ENCODE measurements around the gene MAP3K2. TPM values are rescaled to one million over a fixed set of nuclear protein-coding genes. Genes with fewer than 3 reads are reported as not detected.

MAP3K2 gene
- total and polyA plus RNA-seq, 5 donors from 2014 or later: 48.4 to 95.7 (median 50.6) TPM

DNA sequence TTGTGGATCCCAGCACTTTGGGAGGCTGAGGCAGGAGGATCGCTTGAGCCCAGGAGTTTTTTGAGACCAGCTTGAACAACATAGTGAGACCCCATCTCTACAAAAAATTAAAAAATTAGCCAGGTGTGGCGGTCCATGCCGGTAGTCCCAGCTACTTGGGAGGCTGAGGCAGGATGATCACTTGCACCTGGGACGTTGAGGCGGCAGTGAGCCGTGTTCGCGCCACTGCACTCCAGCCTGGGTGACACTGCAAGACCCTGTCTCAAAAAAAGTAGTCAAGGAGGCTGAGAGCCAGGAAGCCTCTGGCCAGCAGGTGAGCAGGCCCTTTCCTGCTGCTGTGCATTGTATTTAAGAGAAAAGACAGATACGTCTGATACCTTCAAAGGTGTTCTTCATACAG is 19.3 kb upstream of the MAP3K2 start:
- Histone ChIP-seq H3K4me3 (ENCODE audit: low read depth, low read length) (peak overlapping the region; percentile 29), H3K36me3 (ENCODE audit: control insufficient read depth, insufficient read depth, low read length) (no peaks in the 10 kb centered on the region), H3K4me1 (ENCODE audit: control insufficient read depth, insufficient read depth, low read length, poor library complexity, severe bottlenecking) (peaks cover 25% of the 10 kb centered on the region), H3K9me3 (ENCODE audit: control insufficient read depth in 2 of 2, low read length in 2 of 2) (no peaks in the 10 kb centered on the region), H3K27ac (ENCODE audit: insufficient read depth, low read length, poor library complexity, severe bottlenecking) (no peak overlapping the region), H3K27me3 (ENCODE audit: control insufficient read depth, insufficient read depth, low read length) (no peaks in the 10 kb centered on the region)
- Mint-ChIP-seq H3K27ac (no peak overlapping the region), H3K27me3 (no peaks in the 10 kb centered on the region), H3K9me3 (no peaks in the 10 kb centered on the region), H3K4me3 (peak overlapping the region; percentile 76 to 91 (median 80)), H3K36me3 (no peaks in the 10 kb centered on the region), H3K4me1 (peaks cover 12 to 24% (median 20%) of the 10 kb centered on the region in 4 donors)
- no peak for DNase-seq
- ATAC-seq (ENCODE audit: low read depth in 2 of 2): no peak

DNA sequence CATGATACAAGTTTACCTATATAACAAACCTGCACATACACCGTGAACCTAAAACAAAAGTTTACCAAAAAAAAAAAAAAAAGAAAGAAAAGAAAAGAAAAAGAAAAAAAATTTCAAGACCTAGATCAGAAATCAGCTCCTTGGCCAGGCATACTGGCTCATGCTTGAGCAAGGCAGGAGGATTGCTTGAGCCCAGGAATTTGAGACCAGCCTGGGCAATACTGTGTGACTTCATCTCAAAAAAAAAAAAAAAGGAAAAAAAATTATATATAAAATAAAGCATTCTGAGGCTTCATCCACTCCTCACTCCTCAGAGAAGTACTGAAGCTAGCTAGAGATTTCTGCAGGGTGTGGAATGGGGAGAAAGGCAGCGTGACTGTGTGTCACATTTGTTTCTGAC is 18.7 kb upstream of the MAP3K2 start:
- H3K4me3 ChIP-seq (ENCODE audit: low read depth, low read length): no peak overlapping the region
- peaks cover 12 to 18% (median 17%) of the 10 kb centered on the region in 4 donors for H3K4me1 Mint-ChIP-seq
- ATAC-seq (ENCODE audit: low read depth in 2 of 2): no peak

DNA sequence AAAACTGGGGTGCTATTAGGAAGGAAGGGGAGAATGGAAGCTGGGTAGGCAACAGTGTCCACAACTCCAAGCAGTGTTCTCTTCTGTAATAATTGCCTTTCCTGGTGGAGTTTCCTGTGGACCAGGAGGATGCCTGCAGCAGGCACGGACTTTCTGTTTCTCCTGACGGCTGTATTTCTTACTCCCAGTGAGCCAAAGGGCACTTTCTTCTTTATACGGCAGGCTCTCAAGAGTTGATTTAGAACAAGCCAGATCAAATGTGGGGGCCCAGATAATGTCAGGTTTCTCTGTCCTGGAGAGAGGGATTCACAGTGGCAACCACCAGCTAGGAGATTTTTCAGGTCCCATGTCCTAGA is 17.5 kb upstream of the MAP3K2 start:
- Mint-ChIP-seq H3K36me3 (no peaks in the 10 kb centered on the region), H3K9me3 (peaks cover 0 to 2% (median 0%) of the 10 kb centered on the region in 7 donors), H3K27me3 (no peaks in the 10 kb centered on the region), H3K4me1 (peaks cover 4 to 8% (median 6%) of the 10 kb centered on the region in 4 donors), H3K27ac (peak overlapping the region in 1 of 3 donors; percentile 43), H3K4me3 (no peak overlapping the region)
- Histone ChIP-seq H3K36me3 (ENCODE audit: control insufficient read depth, insufficient read depth, low read length) (no peaks in the 10 kb centered on the region), H3K27me3 (ENCODE audit: control insufficient read depth, insufficient read depth, low read length) (no peaks in the 10 kb centered on the region), H3K27ac (ENCODE audit: insufficient read depth, low read length, poor library complexity, severe bottlenecking) (no peak overlapping the region), H3K4me1 (ENCODE audit: control insufficient read depth, insufficient read depth, low read length, poor library complexity, severe bottlenecking) (peaks cover 11% of the 10 kb centered on the region), H3K9me3 (ENCODE audit: control insufficient read depth in 2 of 2, low read length in 2 of 2) (no peaks in the 10 kb centered on the region), H3K4me3 (ENCODE audit: low read depth, low read length) (no peak overlapping the region)
- DNase-seq (no peak), ATAC-seq (ENCODE audit: low read depth in 2 of 2) (no peak)

More for the DNA sequence above, 18.7 kb upstream of the MAP3K2 start:
- Histone ChIP-seq H3K27ac (ENCODE audit: insufficient read depth, low read length, poor library complexity, severe bottlenecking) (no peak overlapping the region), H3K36me3 (ENCODE audit: control insufficient read depth, insufficient read depth, low read length) (no peaks in the 10 kb centered on the region), H3K9me3 (ENCODE audit: control insufficient read depth in 2 of 2, low read length in 2 of 2) (no peaks in the 10 kb centered on the region), H3K4me1 (ENCODE audit: control insufficient read depth, insufficient read depth, low read length, poor library complexity, severe bottlenecking) (peaks cover 23% of the 10 kb centered on the region), H3K27me3 (ENCODE audit: control insufficient read depth, insufficient read depth, low read length) (no peaks in the 10 kb centered on the region)
- Mint-ChIP-seq H3K9me3 (no peaks in the 10 kb centered on the region), H3K27me3 (no peaks in the 10 kb centered on the region), H3K36me3 (no peaks in the 10 kb centered on the region), H3K4me3 (peak overlapping the region; percentile 19 to 88 (median 66)), H3K27ac (no peak overlapping the region)
- DNase-seq: no peak

DNA sequence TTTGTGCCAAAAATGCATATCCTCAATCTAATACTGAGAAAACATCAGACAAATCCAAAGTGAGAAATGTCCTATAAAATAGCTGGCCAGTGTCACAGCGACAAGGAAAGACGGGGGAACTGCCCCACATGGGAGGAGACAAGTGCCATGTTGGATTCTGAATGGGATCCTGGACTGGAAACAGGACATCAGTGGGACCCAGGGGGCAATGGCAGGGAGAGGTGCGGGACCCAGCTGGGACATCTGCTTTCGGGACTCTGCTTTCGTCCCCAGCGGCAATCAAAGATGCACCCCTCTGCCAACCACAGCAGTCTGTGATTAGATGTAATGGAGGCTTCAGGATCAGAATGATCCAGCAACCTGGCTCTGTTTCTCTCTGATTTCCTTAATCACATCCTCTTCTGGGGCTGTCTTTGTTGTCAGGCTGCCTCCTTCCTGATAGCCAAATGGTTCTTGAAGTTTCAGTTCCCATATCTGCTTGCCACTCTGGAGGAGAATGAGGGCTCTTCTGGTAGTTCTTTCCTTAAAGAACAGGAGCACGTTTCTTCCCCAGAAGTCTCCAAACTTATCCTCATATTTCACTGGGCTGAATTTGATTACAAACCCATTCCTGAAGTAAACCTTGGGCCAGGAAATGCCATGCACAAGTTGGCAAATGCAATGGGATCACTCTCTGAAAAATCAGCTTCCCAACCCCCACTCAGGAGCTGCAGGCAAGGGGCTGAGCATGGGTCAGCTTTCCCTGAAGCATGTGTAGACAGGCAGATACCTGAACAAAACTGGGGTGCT is 16.9 kb upstream of the MAP3K2 start:
- H3K4me3 ChIP-seq (ENCODE audit: low read depth, low read length): no peak overlapping the region
- Mint-ChIP-seq H3K27ac (no peak overlapping the region), H3K4me1 (peaks cover 2 to 8% (median 5%) of the 10 kb centered on the region in 4 donors), H3K4me3 (no peak overlapping the region), H3K36me3 (no peaks in the 10 kb centered on the region), H3K27me3 (no peaks in the 10 kb centered on the region), H3K9me3 (peaks cover 0 to 2% (median 0%) of the 10 kb centered on the region in 7 donors)
- ATAC-seq (ENCODE audit: low read depth in 2 of 2) (no peak), DNase-seq (no peak)
- no peak overlapping the region for H3K27ac ChIP-seq (ENCODE audit: insufficient read depth, low read length, poor library complexity, severe bottlenecking)
- H3K27me3 ChIP-seq (ENCODE audit: control insufficient read depth, insufficient read depth, low read length): no peaks in the 10 kb centered on the region
- peaks cover 11% of the 10 kb centered on the region for H3K4me1 ChIP-seq (ENCODE audit: control insufficient read depth, insufficient read depth, low read length, poor library complexity, severe bottlenecking)
- H3K9me3 ChIP-seq (ENCODE audit: control insufficient read depth in 2 of 2, low read length in 2 of 2): no peaks in the 10 kb centered on the region
- no peaks in the 10 kb centered on the region for H3K36me3 ChIP-seq (ENCODE audit: control insufficient read depth, insufficient read depth, low read length)

DNA sequence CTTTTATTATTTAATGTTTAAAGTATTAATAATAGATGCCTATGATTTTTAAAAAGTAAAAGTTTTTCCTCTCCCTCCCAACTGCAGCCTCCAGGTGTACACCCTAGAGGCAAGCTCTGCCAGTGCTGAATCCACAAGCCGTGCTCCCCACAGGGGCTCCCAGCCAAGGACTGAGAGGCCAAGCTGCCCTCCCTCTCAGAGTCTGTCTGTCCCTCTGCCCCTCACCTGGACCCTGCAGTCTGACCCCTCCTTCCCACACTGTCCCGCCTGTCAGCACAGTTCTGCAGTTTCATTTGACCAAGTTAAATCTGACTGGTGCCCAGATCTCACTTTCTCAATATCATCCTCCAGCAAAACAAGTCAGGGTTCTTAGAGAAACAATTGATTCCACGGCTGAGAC is 15.7 kb upstream of the MAP3K2 start:
- ATAC-seq (ENCODE audit: low read depth in 2 of 2): no peak
- H3K27me3 ChIP-seq (ENCODE audit: control insufficient read depth, insufficient read depth, low read length): no peaks in the 10 kb centered on the region
- H3K4me1 ChIP-seq (ENCODE audit: control insufficient read depth, insufficient read depth, low read length, poor library complexity, severe bottlenecking): peaks cover 7% of the 10 kb centered on the region
- H3K36me3 Mint-ChIP-seq: no peaks in the 10 kb centered on the region
- peaks cover 0 to 2% (median 0%) of the 10 kb centered on the region in 7 donors for H3K9me3 Mint-ChIP-seq
- no peaks in the 10 kb centered on the region for H3K27me3 Mint-ChIP-seq
- H3K27ac ChIP-seq (ENCODE audit: insufficient read depth, low read length, poor library complexity, severe bottlenecking): no peak overlapping the region
- H3K4me3 Mint-ChIP-seq: no peak overlapping the region
- no peak for DNase-seq
- H3K36me3 ChIP-seq (ENCODE audit: control insufficient read depth, insufficient read depth, low read length): no peaks in the 10 kb centered on the region
- no peak overlapping the region for H3K4me3 ChIP-seq (ENCODE audit: low read depth, low read length)
- no peaks in the 10 kb centered on the region for H3K9me3 ChIP-seq (ENCODE audit: control insufficient read depth in 2 of 2, low read length in 2 of 2)
- H3K27ac Mint-ChIP-seq: no peak overlapping the region
- H3K4me1 Mint-ChIP-seq: peaks cover under 1 to 5% (median 5%) of the 10 kb centered on the region in 4 donors

DNA sequence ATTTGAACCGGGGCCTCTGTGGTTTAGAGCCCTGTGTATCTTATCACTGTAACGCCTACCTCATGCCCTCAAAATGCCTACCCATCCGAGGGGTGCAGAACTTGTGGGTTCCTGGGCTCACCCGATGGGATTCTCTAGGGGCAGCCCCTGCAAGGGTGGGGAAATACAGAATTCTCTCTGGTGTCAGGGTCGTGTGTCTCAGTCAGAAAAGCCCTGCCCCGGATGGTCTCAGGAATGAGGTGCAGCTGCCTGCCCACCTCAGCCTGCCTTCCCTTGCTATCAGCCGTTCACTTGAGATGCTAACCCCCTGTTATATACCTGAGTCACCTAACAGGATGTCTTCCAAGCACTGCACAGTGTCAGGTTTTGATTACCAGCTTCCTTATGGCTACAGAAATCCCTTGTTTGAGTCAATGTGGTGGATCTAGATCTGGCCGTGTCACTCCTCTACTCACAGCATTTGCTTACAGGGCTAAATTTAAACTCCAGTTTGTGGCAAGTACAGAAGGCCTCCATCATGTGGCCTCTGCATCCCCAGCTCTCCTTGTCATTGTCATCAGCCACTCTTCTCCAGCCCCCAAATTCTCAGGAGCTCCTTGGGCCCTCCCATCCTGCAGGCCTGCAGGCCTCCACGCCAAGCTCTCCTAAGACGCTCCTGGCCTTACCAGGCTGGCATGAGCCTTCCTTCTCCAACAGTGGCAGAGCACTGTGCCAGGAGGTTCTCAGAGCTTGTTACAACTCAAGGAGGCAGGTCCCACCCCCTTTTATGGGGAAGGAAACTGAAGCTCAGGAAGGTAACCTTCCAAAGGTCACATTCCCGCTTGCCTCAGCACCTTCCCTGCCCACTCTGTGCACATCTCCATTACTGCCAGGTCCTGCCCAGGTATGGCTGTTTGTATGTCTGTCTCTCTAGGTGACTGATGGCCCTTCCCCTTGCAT is 14.3 kb upstream of the MAP3K2 start:
- no peaks in the 10 kb centered on the region for H3K36me3 Mint-ChIP-seq
- Histone ChIP-seq H3K27me3 (ENCODE audit: control insufficient read depth, insufficient read depth, low read length) (no peaks in the 10 kb centered on the region), H3K4me1 (ENCODE audit: control insufficient read depth, insufficient read depth, low read length, poor library complexity, severe bottlenecking) (no peaks in the 10 kb centered on the region), H3K9me3 (ENCODE audit: control insufficient read depth in 2 of 2, low read length in 2 of 2) (no peaks in the 10 kb centered on the region), H3K4me3 (ENCODE audit: low read depth, low read length) (no peak overlapping the region), H3K27ac (ENCODE audit: insufficient read depth, low read length, poor library complexity, severe bottlenecking) (no peak overlapping the region), H3K36me3 (ENCODE audit: control insufficient read depth, insufficient read depth, low read length) (no peaks in the 10 kb centered on the region)
- ATAC-seq (ENCODE audit: low read depth in 2 of 2): no peak
- H3K4me3 Mint-ChIP-seq: no peak overlapping the region
- no peak for DNase-seq
- peaks cover 5 to 10% (median 5%) of the 10 kb centered on the region in 4 donors for H3K4me1 Mint-ChIP-seq
- no peaks in the 10 kb centered on the region for H3K27me3 Mint-ChIP-seq
- peaks cover 0 to 2% (median 0%) of the 10 kb centered on the region in 7 donors for H3K9me3 Mint-ChIP-seq
- peak overlapping the region in 2 of 3 donors; percentile 2 to 63 for H3K27ac Mint-ChIP-seq

DNA sequence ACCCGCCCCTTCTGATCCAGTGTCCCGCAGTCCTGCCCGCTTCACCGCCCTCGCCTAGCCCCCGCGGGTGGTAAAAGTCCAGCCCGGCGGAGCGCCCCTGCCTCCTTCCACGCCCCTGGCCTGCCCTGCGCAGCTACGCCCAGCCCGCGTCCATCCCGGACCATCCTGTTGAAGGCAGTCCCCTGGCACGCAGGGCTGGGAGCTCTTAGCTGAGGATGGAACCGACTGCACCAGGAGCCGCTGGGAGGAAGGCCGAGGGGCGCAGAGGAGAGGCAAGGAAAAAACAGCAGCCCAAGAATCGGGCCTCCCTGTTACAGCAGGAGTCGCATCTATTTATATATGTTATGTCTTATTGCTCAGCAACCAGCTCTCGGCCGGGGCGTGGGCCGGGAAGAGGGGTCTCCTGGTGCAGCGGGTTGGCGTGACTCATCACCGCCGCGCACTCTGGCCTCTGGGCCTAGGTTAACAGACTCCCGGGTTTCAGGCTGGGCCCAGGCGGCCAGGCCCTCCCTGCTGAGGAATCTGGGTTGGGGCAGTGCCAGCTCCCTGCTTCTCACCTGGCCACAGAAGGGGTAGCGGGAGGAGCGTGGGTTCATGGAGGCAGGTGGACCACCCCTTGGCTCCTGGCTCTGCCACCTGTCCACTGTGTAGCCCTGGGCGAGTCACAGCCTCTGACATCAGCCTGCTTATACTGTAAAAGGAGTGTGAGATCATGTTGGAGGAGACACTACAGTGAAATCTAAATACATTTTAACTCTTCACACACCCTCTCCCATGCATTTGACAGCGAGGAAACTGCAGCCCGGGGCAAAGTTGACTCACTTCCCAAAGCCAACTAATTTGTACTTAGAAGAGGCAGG is 13.4 kb upstream of the MAP3K2 start:
- Histone ChIP-seq H3K4me3 (ENCODE audit: low read depth, low read length) (no peak overlapping the region), H3K4me1 (ENCODE audit: control insufficient read depth, insufficient read depth, low read length, poor library complexity, severe bottlenecking) (no peaks in the 10 kb centered on the region), H3K9me3 (ENCODE audit: control insufficient read depth in 2 of 2, low read length in 2 of 2) (no peaks in the 10 kb centered on the region), H3K27ac (ENCODE audit: insufficient read depth, low read length, poor library complexity, severe bottlenecking) (no peak overlapping the region), H3K36me3 (ENCODE audit: control insufficient read depth, insufficient read depth, low read length) (no peaks in the 10 kb centered on the region), H3K27me3 (ENCODE audit: control insufficient read depth, insufficient read depth, low read length) (no peaks in the 10 kb centered on the region)
- Mint-ChIP-seq H3K4me1 (peaks cover under 1 to 10% (median 5%) of the 10 kb centered on the region in 4 donors), H3K27ac (no peak overlapping the region), H3K4me3 (no peak overlapping the region), H3K36me3 (no peaks in the 10 kb centered on the region), H3K9me3 (peaks cover 0 to 2% (median 0%) of the 10 kb centered on the region in 7 donors), H3K27me3 (no peaks in the 10 kb centered on the region)
- DNase-seq: no peak
- ATAC-seq (ENCODE audit: low read depth in 2 of 2): no peak

Data from CD4-positive, CD25-positive, alpha-beta regulatory T cell (primary cell).